GM23338 (cell line): ENCODE measurements around the gene SEL1L3.

Experiments
- CREB1 ChIP-seq: fragments of 250-450 bp; sonication (Bioruptor Pico); IDR thresholded peaks from 2 replicates; pipeline ENCODE4 v1.5.0; 2020; ENCODE audit warnings: low read depth, mild to moderate bottlenecking, moderate library complexity
- CTCF ChIP-seq, 2 experiments: fragments of 200-600 bp in 1 of 2; sonication (generic) in 1 of 2; conservative IDR thresholded peaks; 2 replicates each; pipeline versions ENCODE4 v1.5.1 to v1.6.1; 2016 to 2017; ENCODE audit warnings: antibody characterized with exemption in 2 of 2, low read depth in 2 of 2, mild to moderate bottlenecking in 2 of 2, moderate library complexity in 1 of 2
- EZH2 ChIP-seq: fragments of 200-600 bp; sonication (generic); IDR thresholded peaks from one replicate; pipeline ENCODE4 v1.8.0; 2017; ENCODE audit warnings: antibody characterized with exemption, mild to moderate bottlenecking, low read depth; ENCODE audit not compliant: unreplicated experiment
- EZH2phosphoT487 ChIP-seq: fragments of 200-600 bp; sonication (generic); IDR thresholded peaks from one replicate; pipeline ENCODE4 v1.8.1; 2018; ENCODE audit warnings: antibody characterized with exemption; ENCODE audit not compliant: unreplicated experiment
- JUNB ChIP-seq: IDR thresholded peaks from one replicate; pipeline ENCODE4 v1.6.1; 2016; ENCODE audit warnings: antibody characterized with exemption; ENCODE audit not compliant: unreplicated experiment
- POLR2AphosphoS5 ChIP-seq: IDR thresholded peaks from 2 replicates; pipeline ENCODE4 v1.6.1; 2016; ENCODE audit warnings: antibody characterized with exemption, low read depth
- REST ChIP-seq: IDR thresholded peaks from one replicate; pipeline ENCODE4 v1.6.1; 2018; ENCODE audit warnings: antibody characterized with exemption; ENCODE audit not compliant: unreplicated experiment
- STAT1 ChIP-seq: IDR thresholded peaks from one replicate; pipeline ENCODE4 v1.6.1; 2016; ENCODE audit warnings: antibody characterized with exemption; ENCODE audit not compliant: unreplicated experiment
- ZNF114 ChIP-seq: fragments of 250-450 bp; sonication (Bioruptor Pico); IDR thresholded peaks from 2 replicates; pipeline ENCODE4 v1.5.0; 2020; ENCODE audit warnings: mild to moderate bottlenecking, moderate library complexity
- ZNF331 ChIP-seq: fragments of 250-450 bp; sonication (Bioruptor Pico); IDR thresholded peaks from 2 replicates; pipeline ENCODE4 v1.5.0; 2020; ENCODE audit warnings: low read depth, mild to moderate bottlenecking, moderate library complexity

- TF ChIP-seq EZH2 (no peak), CREB1 (CRISPR knock-in tag) (no peak), CTCF (conservative IDR thresholded peaks at IDR 0.05; ENCODE audit: low read depth in 2 of 2) (no peak), REST (no peak), POLR2AphosphoS5 (no peak), EZH2phosphoT487 (no peak), ZNF331 (CRISPR knock-in tag) (no peak), STAT1 (no peak), JUNB (no peak), ZNF114 (CRISPR knock-in tag) (no peak)
Observed at GRCh38 chr4:25769251-25769650, 93.5 kb downstream of the SEL1L3 start.
